C4-2B (cell line): ENCODE data around the gene CAB39.

ENCODE experiments used
- CTCF ChIP-seq: fragments of 450-650 bp; conservative IDR thresholded peaks from 2 replicates; pipeline ENCODE4 v1.5.1; 2017; ENCODE audit warnings: mild to moderate bottlenecking
- ZFX ChIP-seq: fragments of 450-650 bp; IDR thresholded peaks from 2 replicates; pipeline ENCODE4 v1.6.1; 2017

DNA sequence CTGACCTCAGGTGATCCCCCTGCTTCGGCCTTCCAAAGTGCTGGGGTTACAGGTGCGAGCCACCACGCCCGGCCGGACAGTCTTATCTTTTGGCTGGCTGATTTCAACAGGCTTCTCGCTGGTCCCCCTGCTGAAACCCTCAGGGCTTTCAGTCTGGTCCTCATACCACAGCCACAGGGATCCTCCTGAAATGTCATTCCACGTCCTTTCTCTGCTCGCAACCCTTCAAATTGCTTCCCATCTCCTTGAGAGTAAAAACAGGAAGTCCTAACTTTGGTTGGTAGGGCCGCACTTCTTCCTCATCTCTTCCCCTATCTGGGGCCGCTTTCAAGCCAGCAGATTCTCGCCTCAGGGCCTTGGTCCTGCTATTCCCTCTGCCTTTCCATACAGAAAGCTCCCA lies 1.4 kb upstream of the CAB39 start:
- TF ChIP-seq CTCF: no peak
- TF ChIP-seq ZFX: no peak
